ENCODE data around the gene ALCAM. TPM values are rescaled to one million over a fixed set of nuclear protein-coding genes. Genes with fewer than 3 reads are reported as not detected.

The ALCAM gene
- total and polyA plus RNA-seq, 2 of the 8 experiments (the other 6 are each of a cell fraction or from before 2014, with no cell fraction given): 10.8 to 33.0 TPM

- TF ChIP-seq RAD21 (IDR thresholded peaks at IDR 0.05 in 1 of 2, conservative IDR thresholded peaks at IDR 0.05 in 1 of 2; ENCODE audit: low read depth in 2 of 2, low read length in 2 of 2) (no peak), CTBP2 (IDR thresholded peaks at IDR 0.05; ENCODE audit: borderline replicate concordance, insufficient read depth, insufficient read length, low read length) (no peak), TCF12 (IDR thresholded peaks at IDR 0.05; ENCODE audit: low read depth, low read length) (no peak), SIX5 (IDR thresholded peaks at IDR 0.05; ENCODE audit: low read depth, low read length) (no peak), TBP (IDR thresholded peaks at IDR 0.05; ENCODE audit: low read depth, low read length) (no peak), RFX5 (IDR thresholded peaks at IDR 0.05; ENCODE audit: borderline replicate concordance, low read depth, low read length) (no peak), JUN (IDR thresholded peaks at IDR 0.05; ENCODE audit: low read depth, low read length) (no peak)
Measured at GRCh38 chr3:105459566-105460290, 93.0 kb downstream of the ALCAM start (continued).

Measured in H1 (cell line).